ENCODE results near the gene RSPH3. TPM values are rescaled to one million over a fixed set of nuclear protein-coding genes. Genes with fewer than 3 reads are reported as not detected.

The RSPH3 gene, protein sequence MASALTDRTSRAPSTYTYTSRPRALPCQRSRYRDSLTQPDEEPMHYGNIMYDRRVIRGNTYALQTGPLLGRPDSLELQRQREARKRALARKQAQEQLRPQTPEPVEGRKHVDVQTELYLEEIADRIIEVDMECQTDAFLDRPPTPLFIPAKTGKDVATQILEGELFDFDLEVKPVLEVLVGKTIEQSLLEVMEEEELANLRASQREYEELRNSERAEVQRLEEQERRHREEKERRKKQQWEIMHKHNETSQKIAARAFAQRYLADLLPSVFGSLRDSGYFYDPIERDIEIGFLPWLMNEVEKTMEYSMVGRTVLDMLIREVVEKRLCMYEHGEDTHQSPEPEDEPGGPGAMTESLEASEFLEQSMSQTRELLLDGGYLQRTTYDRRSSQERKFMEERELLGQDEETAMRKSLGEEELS
- total RNA-seq (2022; extraction: Qiagen RNA extraction), result 3.7 to 4.9 TPM (median 4.5 TPM) in 5 replicates

DNA sequence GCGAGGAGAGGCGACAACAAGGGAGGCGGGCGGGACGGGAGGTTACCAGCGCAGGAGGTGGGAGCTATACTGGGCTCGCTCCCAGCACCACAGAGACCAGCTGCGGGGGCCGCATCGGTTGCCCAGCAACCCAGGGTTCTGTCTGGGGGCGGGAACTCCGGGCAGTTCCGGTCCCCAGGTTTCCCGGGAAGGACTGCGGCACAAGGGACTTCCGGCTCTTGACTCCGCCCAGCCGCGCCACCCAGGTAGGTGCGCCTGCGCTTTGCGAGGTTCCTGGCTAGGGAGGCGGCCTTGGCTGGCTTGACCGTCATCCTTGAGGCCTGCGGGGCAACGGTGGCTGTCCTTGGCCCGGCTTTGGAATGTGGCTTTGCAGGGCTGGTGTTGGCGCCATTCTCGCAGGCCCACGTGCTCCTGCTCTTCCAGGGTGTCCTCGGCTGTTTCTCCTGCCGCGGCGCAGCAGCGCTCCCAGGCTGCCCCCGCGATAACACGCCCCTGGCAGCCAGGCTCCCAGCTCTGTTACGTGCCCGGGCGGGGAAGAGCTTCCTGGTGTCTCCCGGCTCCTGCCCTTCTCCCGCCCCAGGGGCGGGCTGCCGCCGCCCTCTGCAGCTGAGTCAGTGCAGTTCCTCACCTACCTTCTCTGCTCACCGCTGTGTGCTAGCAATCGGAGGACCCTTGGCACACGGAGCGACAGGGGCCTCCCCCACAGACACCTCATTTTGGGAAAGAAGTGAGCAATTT, at the start of gene RSPH3:
RSPH3 (minus strand) TSS at position 537 of the 738 bp plus-strand sequence. CDS start 652 bp downstream, outside the sequence.

DNA sequence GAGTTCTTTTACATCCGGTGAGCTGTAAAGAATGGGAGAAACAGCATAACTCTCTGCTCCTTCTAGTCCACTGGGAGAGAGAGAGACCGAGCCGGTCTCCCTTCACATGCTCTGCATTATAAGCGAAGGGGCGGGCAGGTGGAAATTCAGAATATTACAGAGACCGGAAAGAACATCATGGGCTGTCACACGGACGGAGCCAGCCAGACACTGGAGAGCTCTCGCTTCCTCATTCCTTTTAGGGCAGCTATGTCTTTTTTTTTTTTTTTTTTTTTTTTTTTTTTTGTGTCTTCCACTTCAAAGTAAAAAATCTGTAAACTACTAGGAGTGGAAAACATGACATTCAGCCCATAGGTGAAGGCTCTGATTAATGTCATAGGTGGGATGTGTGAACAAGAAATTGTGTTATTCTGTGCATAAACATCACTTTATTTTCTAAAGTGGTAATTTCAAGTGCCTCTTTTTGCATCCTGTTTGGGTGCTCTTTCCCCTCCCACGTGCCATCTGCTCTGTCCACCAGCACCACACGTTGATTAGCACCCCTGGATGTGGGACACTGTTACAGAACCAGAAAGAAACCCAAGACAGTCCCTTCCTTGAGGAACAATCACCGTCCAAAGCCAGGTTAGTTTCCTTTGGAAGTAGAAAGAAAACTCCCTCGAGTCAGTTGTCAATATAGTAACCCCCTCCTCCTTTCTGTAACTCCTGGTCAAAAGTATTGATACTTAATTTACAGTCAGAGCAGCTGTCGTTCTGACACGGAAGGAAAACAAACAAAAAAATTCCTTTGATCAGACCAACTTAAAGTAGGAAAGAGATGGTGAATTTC, 45.1 kb upstream of the RSPH3 start, which contains the start of gene TAGAP:
TAGAP (minus strand) TSS at position 93 of the 829 bp plus-strand sequence. CDS start 845 bp downstream, outside the sequence.

Other genes with a start within 250 kb of the RSPH3 start
- gene EZR, start 180.8 kb downstream of the RSPH3 start, total RNA-seq (2022; extraction: Qiagen RNA extraction), result 276 to 332 TPM (median 300 TPM) in 5 replicates
- not detected in 5 replicates for gene TAGAP, start 44.8 kb upstream of the RSPH3 start, total RNA-seq (2022; extraction: Qiagen RNA extraction)
- gene FNDC1, start 169.2 kb upstream of the RSPH3 start, total RNA-seq (2022; extraction: Qiagen RNA extraction), result 0.04 to 0.09 TPM (median 0.06 TPM) in 5 replicates

Data from A549 treated with CORT108297 at 1 μM for 4 hours (cell line).